Hepatocyte (in vitro differentiated cells): ENCODE measurements around the gene STIMATE.

Source experiments
- EZH2 ChIP-seq: fragments of 200-600 bp; sonication (generic); IDR thresholded peaks from 2 replicates; pipeline ENCODE4 v1.6.1; 2016; ENCODE audit warnings: antibody characterized with exemption, mild to moderate bottlenecking, borderline replicate concordance
- TF ChIP-seq, protein P1 (sequence below): fragments of 200-600 bp; sonication (generic); IDR thresholded peaks from 2 replicates; pipeline ENCODE4 v1.5.1; 2016; ENCODE audit warnings: antibody characterized with exemption, mild to moderate bottlenecking; ENCODE audit not compliant: poor library complexity

DNA sequence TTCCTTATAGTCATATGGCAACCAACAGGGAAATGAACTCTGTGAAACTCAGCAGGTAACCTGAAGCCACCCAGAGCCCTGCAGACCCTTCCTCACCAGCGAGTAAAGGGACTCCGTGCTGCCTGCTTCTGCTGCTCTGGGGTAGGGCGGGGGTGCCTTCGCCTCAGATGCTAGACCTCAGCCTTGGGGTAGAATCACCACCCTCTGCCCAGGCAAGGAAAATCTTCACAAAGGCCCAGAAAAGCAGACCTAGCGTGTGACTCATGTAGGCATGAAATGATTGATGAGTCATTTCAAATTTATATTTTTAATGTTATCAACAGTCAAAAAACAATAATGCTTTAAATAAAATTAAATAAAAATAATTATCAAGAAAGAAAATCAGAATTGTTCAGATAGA, 6.6 kb downstream of the STIMATE start:
- TF ChIP-seq EZH2: no peak
- TF ChIP-seq, protein P1, sequence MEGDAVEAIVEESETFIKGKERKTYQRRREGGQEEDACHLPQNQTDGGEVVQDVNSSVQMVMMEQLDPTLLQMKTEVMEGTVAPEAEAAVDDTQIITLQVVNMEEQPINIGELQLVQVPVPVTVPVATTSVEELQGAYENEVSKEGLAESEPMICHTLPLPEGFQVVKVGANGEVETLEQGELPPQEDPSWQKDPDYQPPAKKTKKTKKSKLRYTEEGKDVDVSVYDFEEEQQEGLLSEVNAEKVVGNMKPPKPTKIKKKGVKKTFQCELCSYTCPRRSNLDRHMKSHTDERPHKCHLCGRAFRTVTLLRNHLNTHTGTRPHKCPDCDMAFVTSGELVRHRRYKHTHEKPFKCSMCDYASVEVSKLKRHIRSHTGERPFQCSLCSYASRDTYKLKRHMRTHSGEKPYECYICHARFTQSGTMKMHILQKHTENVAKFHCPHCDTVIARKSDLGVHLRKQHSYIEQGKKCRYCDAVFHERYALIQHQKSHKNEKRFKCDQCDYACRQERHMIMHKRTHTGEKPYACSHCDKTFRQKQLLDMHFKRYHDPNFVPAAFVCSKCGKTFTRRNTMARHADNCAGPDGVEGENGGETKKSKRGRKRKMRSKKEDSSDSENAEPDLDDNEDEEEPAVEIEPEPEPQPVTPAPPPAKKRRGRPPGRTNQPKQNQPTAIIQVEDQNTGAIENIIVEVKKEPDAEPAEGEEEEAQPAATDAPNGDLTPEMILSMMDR: no peak
